Measurements from ENCODE around the gene SPNS2. TPM values are rescaled to one million over a fixed set of nuclear protein-coding genes. Genes with fewer than 3 reads are reported as not detected.

SPNS2 gene
- total RNA-seq, 4 donors from 2014 or later, result 12.4 to 81.0 (median 31.9) TPM

- H3K4me3 ChIP-seq, result peak within 1 kb of the TSS; percentile 19 to 57 (median 51)
- no peak for DNase-seq
- peak within 1 kb of the TSS in 3 of 4 donors; percentile 17 to 55 (median 39) for H3K27ac ChIP-seq
- H3K27me3 ChIP-seq, result peaks cover 0 to 7% of the 10 kb centered on the region in 2 donors
- no peaks in the 10 kb centered on the region for H3K9me3 ChIP-seq
- peaks cover 0 to 18% (median 7%) of the 10 kb centered on the region in 4 donors for H3K4me1 ChIP-seq
- TF ChIP-seq POLR2A (IDR thresholded peaks at IDR 0.05) (no peak), CTCF (IDR thresholded peaks at IDR 0.05) (no peak)
- no peaks in the 10 kb centered on the region for H3K36me3 ChIP-seq
Measured at GRCh38 chr17:4584101-4584916, 85.6 kb downstream of the SPNS2 start, which contains the start of gene SMTNL2. Gene SMTNL2 (plus strand): TSS chr17:4584529. CDS start chr17:4584606, 77 bp downstream.

DNA sequence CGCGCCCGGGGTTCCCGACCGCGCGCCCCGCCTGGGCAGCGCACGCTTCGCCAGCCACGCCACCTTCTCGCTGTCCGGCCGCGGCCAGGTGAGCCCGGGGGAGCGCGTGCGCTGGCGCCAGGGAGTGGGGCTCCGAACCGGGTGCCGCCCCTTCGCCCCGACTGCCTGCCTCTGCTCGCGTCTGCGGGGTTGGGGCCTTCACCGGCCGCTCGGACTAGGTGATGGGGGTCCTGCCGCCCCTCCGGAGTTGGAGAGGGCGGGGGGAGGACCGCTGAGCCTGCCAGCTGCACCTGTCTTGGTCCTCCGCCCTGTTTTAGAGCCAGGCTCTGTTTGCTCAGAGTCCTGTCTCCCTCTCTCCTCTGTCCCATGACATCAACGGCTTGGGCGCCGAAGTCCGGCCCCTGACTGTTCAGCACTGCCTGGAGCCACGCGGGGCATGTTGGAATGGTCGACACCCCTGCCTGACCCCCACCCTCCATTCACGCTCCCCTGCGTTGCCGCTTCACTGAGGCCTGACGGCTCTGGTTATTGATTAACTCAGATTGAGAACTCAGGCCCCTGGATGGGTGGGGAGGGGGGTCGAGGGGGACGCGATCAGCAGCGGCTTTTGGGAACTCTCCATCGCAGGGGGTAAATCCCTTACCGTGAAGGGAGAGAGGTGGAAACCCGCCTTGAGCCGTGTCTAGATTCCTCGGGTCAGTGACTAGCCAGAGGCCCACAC lies 86.4 kb downstream of the SPNS2 start:
- Histone ChIP-seq H3K4me1 (peaks cover 0 to 18% (median 7%) of the 10 kb centered on the region in 4 donors), H3K9me3 (no peaks in the 10 kb centered on the region), H3K27me3 (peaks cover 0 to 7% of the 10 kb centered on the region in 2 donors), H3K36me3 (no peaks in the 10 kb centered on the region), H3K27ac (peak overlapping the region in 3 of 4 donors; percentile 9 to 55 (median 17)), H3K4me3 (peak overlapping the region; percentile 19 to 57 (median 51))
- TF ChIP-seq CTCF (IDR thresholded peaks at IDR 0.05) (no peak), POLR2A (IDR thresholded peaks at IDR 0.05) (no peak)
- DNase-seq, result no peak

DNA sequence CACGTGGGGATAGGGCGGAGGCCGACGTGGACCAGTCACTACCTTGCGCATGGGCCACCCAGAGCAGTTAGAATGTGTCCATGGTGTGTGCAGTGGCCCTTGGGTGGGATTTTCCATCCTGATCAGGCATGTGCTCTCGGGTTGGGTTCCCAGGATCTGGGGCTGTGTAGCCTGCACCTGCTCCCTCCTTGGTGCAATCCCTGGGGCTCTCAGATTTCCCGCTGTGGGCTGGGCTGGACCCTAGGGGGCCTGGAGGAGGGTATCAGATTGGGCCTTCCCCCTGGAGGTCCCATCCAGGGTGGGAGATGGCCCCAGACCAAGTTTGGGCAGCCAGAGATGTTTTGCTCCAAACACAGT lies 86.9 kb downstream of the SPNS2 start:
- no peaks in the 10 kb centered on the region for H3K36me3 ChIP-seq
- peaks cover 0 to 18% (median 7%) of the 10 kb centered on the region in 4 donors for H3K4me1 ChIP-seq
- H3K27ac ChIP-seq, result no peak overlapping the region
- H3K4me3 ChIP-seq, result no peak overlapping the region
- H3K9me3 ChIP-seq, result no peaks in the 10 kb centered on the region
- H3K27me3 ChIP-seq, result peaks cover 0 to 7% of the 10 kb centered on the region in 2 donors
- DNase-seq, result no peak
- TF ChIP-seq CTCF (IDR thresholded peaks at IDR 0.05) (no peak), POLR2A (IDR thresholded peaks at IDR 0.05) (no peak)

- no peak overlapping the region for H3K4me3 ChIP-seq
- peaks cover 0 to 7% of the 10 kb centered on the region in 2 donors for H3K27me3 ChIP-seq
- H3K4me1 ChIP-seq, result peaks cover 0 to 18% (median 7%) of the 10 kb centered on the region in 4 donors
- H3K9me3 ChIP-seq, result no peaks in the 10 kb centered on the region
- H3K36me3 ChIP-seq, result no peaks in the 10 kb centered on the region
- TF ChIP-seq CTCF (IDR thresholded peaks at IDR 0.05), result no peak
- no peak for TF ChIP-seq POLR2A (IDR thresholded peaks at IDR 0.05)
- no peak for DNase-seq
- no peak overlapping the region for H3K27ac ChIP-seq
Measured at GRCh38 chr17:4586043-4586442, 87.4 kb downstream of the SPNS2 start.

DNA sequence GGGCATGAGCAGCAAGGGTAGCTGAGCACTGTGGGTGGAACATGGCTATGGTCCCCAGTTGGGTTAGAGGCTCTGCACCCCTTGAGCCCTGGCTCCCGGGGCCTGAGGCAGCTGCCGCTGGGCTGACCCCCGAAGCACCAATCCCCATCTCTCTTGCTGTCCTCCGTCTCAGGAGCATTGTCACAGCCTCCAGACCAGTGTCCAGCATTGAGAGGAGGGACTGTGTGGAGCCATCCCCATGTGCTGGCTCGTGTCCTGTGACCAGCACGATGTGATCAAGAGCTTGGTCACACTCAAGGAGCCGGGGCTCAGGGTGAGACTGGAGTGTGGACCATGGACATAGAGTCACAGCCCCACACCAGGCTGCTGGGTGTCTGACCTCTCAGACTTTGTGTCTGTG lies 88.5 kb downstream of the SPNS2 start:
- no peaks in the 10 kb centered on the region for H3K36me3 ChIP-seq
- no peak overlapping the region for H3K4me3 ChIP-seq
- no peak for TF ChIP-seq POLR2A (IDR thresholded peaks at IDR 0.05)
- no peak for TF ChIP-seq CTCF (IDR thresholded peaks at IDR 0.05)
- H3K27me3 ChIP-seq, result peaks cover 0 to 7% of the 10 kb centered on the region in 2 donors
- no peaks in the 10 kb centered on the region for H3K9me3 ChIP-seq
- H3K27ac ChIP-seq, result no peak overlapping the region
- H3K4me1 ChIP-seq, result peaks cover 0 to 18% (median 7%) of the 10 kb centered on the region in 4 donors
- no peak for DNase-seq

Measured in Peyer's patch (tissue), 4 donors.